ENCODE results near the gene CD247.

The CD247 gene

DNA sequence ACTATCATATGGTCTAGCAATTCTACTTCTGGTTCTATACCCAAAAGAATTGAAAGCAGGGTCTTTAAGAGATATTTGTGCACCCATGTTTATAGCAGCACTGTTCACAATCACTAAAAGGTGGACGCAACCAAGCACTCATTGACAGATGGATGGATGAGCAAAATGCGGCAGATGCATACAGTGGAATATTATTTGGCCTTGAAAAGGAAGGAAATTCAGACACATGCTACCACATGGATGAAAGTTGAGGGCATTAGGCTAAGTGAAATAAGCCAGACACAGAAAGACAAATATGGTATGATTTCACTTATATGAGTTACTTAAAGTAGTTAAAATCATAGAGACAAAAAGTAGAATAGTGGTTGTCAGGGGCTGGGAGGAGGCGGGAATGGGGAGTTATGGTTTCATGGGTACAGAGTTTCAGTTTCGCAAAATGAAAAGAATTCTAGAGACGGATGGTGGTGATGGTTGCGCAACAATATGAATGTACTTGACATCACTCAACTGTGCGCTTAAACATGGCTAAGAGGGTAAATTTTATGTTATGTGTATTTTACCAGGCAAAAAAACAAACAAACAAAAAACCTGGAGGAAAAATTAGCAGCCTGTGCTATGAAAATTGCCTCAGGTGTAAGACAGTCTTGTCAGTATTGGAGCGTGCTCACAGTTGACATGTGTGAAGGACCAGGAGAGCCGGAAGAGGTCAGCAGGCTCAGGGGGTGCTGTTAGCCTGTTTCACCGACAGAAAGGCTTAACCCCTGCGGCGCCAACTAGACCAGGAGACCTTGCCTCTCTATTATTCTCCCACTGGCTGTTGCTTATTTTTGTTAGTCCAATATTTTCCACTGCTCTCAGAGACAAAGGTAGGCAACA lies 26.5 kb downstream of the CD247 start:
- Mint-ChIP-seq H3K4me1 (peaks cover 98% of the 10 kb centered on the region), H3K36me3 (ENCODE audit: low read depth) (peaks cover 41% of the 10 kb centered on the region), H3K27ac (peak overlapping the region; percentile 96), H3K4me3 (peak overlapping the region; percentile 73), H3K9me3 (no peaks in the 10 kb centered on the region), H3K27me3 (no peaks in the 10 kb centered on the region)
- ATAC-seq (peak; percentile 37), DNase-seq (no peak)

GRCh38 chr1:167490765-167491164 lies 27.6 kb downstream of the CD247 start:
- Mint-ChIP-seq H3K27ac (peak overlapping the region; percentile 96), H3K36me3 (ENCODE audit: low read depth) (peaks cover 43% of the 10 kb centered on the region), H3K4me3 (peak overlapping the region; percentile 62), H3K27me3 (no peaks in the 10 kb centered on the region), H3K4me1 (peaks cover 98% of the 10 kb centered on the region), H3K9me3 (no peaks in the 10 kb centered on the region)
- DNase-seq (no peak), ATAC-seq (no peak)

GRCh38 chr1:167489571-167490340 lies 28.6 kb downstream of the CD247 start:
- peaks cover 98% of the 10 kb centered on the region for H3K4me1 Mint-ChIP-seq
- ATAC-seq, result peak; percentile 67

DNA sequence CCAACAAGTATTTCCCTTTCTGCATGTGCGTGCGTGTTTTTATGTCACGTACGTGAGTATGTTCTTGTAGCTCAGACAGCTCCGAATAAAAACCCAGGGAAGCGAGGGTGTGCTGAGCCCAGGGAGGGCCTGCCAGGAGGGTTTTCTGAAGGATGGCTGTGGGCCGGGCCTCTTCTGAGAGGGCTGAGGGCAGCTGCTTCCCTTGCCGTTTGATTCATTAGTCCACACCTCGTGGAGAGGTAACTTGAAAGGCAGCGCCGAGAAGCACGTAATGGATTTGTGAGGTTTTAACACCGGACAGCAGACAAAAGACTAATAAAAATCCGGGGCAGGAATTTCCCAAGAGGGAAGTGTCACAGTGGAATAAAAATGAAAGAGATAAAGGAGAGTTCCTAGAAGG lies 29.5 kb downstream of the CD247 start:
- Mint-ChIP-seq H3K4me1 (peaks cover 98% of the 10 kb centered on the region), H3K27me3 (no peaks in the 10 kb centered on the region), H3K4me3 (peak overlapping the region; percentile 70), H3K9me3 (no peaks in the 10 kb centered on the region), H3K36me3 (ENCODE audit: low read depth) (peaks cover 44% of the 10 kb centered on the region), H3K27ac (peak overlapping the region; percentile 88)
- ATAC-seq, result no peak
- DNase-seq, result no peak

More at GRCh38 chr1:167489571-167490340, 28.6 kb downstream of the CD247 start:
- Mint-ChIP-seq H3K4me3 (peak overlapping the region; percentile 62), H3K9me3 (no peaks in the 10 kb centered on the region), H3K27me3 (no peaks in the 10 kb centered on the region), H3K27ac (peak overlapping the region; percentile 96), H3K36me3 (ENCODE audit: low read depth) (peaks cover 46% of the 10 kb centered on the region)
- peak; percentile 69 for DNase-seq

DNA sequence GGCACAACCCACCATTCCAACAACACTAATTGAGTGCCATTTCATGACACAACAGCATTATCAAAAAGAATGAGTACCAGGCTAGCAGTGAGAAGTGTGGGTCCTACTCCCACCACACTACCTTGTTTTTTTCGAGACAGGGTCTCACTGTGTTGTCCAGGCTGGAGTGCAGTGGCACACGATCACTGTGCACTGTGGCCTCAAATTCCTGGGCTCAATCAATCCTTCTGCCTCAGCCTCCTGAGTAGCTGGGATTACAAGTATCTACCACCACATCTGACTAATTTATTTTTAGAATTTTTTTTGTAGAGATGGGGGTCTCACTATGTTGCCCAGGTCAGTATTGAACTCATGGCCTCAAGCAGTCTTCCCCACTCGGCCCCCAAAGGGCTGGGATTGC lies 30.7 kb downstream of the CD247 start:
- H3K4me3 Mint-ChIP-seq, result no peak overlapping the region
- H3K36me3 Mint-ChIP-seq (ENCODE audit: low read depth), result peaks cover 50% of the 10 kb centered on the region
- H3K4me1 Mint-ChIP-seq, result peaks cover 98% of the 10 kb centered on the region
- peak overlapping the region; percentile 88 for H3K27ac Mint-ChIP-seq
- no peaks in the 10 kb centered on the region for H3K9me3 Mint-ChIP-seq
- ATAC-seq, result no peak
- no peak for DNase-seq
- H3K27me3 Mint-ChIP-seq, result no peaks in the 10 kb centered on the region

- Mint-ChIP-seq H3K27me3 (no peaks in the 10 kb centered on the region), H3K27ac (peak overlapping the region; percentile 94), H3K4me1 (peaks cover 97% of the 10 kb centered on the region), H3K9me3 (no peaks in the 10 kb centered on the region), H3K36me3 (ENCODE audit: low read depth) (peaks cover 55% of the 10 kb centered on the region), H3K4me3 (peak overlapping the region; percentile 55)
- ATAC-seq, result no peak
- no peak for DNase-seq
Measured at GRCh38 chr1:167486090-167486824, 32.1 kb downstream of the CD247 start.

DNA sequence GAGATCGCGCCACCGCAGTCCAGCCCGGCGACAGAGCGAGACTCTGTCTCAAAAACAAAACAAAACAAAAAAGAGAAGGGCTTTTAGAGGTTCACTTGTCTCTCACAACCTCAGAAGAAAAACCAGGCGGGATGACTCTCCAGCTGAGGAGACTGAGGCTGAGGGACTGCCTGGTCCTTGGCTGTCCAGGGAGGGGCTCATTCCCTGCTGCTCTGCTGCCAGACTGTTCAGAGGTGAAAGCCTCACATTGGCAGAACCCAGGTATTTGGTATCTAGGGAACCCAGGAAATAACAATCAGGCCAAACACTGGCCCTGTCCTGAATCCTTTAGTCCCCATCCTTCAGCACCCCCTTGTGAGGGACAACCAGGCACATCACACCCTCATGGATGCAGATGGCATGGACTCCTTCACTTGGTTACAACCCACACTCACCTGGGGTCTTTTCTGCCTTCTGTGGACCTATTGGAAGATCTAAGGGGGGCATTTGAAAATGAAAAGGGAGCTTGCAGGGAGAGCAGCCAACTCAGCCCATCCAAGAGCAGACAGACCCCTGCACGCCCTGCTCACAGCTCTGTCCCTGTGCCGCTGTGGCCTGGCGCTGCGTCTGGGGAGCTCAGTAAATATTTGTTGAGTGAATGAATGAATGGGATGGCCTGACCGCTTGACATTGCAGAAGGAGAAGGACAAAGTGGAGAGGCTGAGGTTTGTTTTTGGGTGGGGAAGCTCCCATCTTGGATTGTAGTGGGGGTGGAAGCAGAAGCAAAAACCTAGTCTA lies 33.4 kb downstream of the CD247 start:
- Mint-ChIP-seq H3K27ac (peak overlapping the region; percentile 94), H3K36me3 (ENCODE audit: low read depth) (peaks cover 54% of the 10 kb centered on the region), H3K4me3 (peak overlapping the region; percentile 41), H3K4me1 (peaks cover 96% of the 10 kb centered on the region), H3K9me3 (no peaks in the 10 kb centered on the region), H3K27me3 (no peaks in the 10 kb centered on the region)
- DNase-seq (no peak), ATAC-seq (no peak)

DNA sequence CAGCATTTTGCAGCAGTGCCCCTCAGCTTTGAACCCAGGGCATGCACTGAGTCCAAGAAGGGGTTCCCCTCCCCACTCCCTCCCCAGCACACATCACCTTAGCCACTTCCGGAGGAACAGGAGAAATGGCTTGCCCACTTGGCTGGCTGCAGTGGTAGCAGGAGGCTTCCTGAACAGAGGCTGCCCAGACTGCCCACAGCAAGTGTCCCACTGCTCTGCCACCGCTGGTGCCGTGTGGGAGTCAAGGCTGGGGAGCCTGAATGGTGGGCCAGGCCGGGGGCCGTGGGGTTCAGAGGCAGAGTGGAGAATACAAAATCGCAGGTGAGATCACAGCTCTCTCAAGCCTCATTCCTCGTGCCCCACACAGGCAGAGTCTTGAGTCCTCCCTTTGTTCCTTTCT lies 34.5 kb downstream of the CD247 start:
- H3K9me3 Mint-ChIP-seq, result no peaks in the 10 kb centered on the region
- peak overlapping the region; percentile 41 for H3K4me3 Mint-ChIP-seq
- no peaks in the 10 kb centered on the region for H3K27me3 Mint-ChIP-seq
- no peak for DNase-seq
- peaks cover 60% of the 10 kb centered on the region for H3K36me3 Mint-ChIP-seq (ENCODE audit: low read depth)
- peak overlapping the region; percentile 94 for H3K27ac Mint-ChIP-seq
- H3K4me1 Mint-ChIP-seq, result peaks cover 98% of the 10 kb centered on the region
- peak; percentile 18 for ATAC-seq

DNA sequence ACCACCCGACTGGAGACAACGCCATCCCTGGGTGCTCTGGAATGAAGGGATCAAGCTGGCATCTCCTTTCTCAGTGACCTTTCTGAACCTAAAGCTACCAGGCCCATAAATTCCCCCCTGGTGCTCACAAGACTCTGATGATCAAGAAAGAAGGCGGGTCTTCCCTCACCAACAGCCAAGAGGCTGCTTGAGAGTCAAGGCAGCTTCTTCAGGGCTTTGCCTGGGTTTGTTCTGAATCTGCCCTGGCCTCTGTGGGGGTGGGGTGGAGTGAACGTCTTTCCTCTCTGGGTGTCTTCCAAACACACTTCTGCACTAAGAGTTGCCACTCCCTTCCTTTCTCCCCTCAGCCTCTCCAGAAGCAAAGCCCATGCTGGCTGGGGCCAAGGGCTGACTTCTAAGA lies 36.1 kb downstream of the CD247 start:
- H3K9me3 Mint-ChIP-seq, result no peaks in the 10 kb centered on the region
- H3K36me3 Mint-ChIP-seq (ENCODE audit: low read depth), result peaks cover 65% of the 10 kb centered on the region
- peak overlapping the region; percentile 27 for H3K4me3 Mint-ChIP-seq
- peaks cover 96% of the 10 kb centered on the region for H3K4me1 Mint-ChIP-seq
- peak overlapping the region; percentile 94 for H3K27ac Mint-ChIP-seq
- H3K27me3 Mint-ChIP-seq, result no peaks in the 10 kb centered on the region
- ATAC-seq, result peak; percentile 63
- no peak for DNase-seq

DNA sequence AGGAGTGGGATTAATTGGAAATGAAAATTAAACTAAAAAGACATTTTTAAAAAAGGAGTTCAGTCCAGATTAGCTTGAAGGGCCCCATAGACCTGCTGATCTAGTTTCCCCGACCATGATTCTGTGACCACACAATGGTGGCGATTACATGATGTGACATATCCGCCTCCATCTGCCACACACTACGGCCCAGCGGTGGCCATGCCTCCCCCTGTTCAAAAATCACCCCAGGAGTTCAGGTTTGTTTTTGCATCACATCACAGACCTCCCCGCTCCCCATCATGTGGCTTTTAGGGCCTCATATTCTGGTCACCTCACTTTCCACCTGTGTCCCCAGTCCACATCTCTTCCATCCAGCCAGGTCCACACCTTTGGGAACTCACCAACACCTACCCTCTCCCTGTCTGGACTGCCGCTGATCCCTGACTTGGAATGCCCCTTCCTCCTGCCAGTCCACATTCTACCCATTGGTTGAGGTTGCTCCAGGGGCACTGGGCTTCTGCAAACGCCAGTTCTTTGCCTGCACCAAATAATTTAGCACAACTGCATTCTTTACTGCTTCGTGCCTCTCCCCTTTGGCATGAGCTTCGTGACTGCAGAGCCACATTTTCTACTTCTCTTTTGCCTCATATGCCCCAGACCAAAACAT lies 38.9 kb downstream of the CD247 start:
- ATAC-seq, result no peak
- Mint-ChIP-seq H3K27me3 (no peaks in the 10 kb centered on the region), H3K9me3 (no peaks in the 10 kb centered on the region), H3K4me1 (peaks cover 89% of the 10 kb centered on the region), H3K27ac (peak overlapping the region; percentile 67), H3K36me3 (ENCODE audit: low read depth) (peaks cover 64% of the 10 kb centered on the region), H3K4me3 (peak overlapping the region; percentile 18)
- no peak for DNase-seq

DNA sequence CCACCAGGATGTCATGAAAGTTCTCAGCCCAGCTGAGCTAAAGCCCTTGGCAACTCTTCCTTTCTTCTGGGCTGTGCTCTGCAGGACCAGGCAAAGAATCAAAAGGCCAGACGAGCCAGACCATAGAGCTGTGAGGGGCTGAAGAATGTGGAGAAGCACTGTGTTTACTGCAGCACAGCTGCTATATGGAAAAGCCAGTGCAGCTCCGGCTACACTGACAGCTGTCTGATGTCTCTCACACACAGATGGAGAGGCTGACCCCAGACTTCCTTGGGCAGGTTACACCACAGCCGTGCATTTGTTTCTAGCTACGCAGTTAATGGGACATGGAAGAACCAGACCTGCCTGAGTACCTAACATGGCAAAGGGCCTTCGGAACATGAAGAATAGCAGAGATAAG lies 40.3 kb downstream of the CD247 start:
- Mint-ChIP-seq H3K27me3 (no peaks in the 10 kb centered on the region), H3K36me3 (ENCODE audit: low read depth) (peaks cover 58% of the 10 kb centered on the region), H3K27ac (peak overlapping the region; percentile 12), H3K9me3 (no peaks in the 10 kb centered on the region), H3K4me1 (peaks cover 89% of the 10 kb centered on the region), H3K4me3 (no peak overlapping the region)
- ATAC-seq (no peak), DNase-seq (no peak)

GRCh38 chr1:167476061-167476460 lies 42.3 kb downstream of the CD247 start:
- ATAC-seq (no peak), DNase-seq (no peak)
- Mint-ChIP-seq H3K27ac (no peak overlapping the region), H3K4me1 (peaks cover 89% of the 10 kb centered on the region), H3K9me3 (no peaks in the 10 kb centered on the region), H3K27me3 (no peaks in the 10 kb centered on the region), H3K4me3 (no peak overlapping the region), H3K36me3 (ENCODE audit: low read depth) (peaks cover 44% of the 10 kb centered on the region)

DNA sequence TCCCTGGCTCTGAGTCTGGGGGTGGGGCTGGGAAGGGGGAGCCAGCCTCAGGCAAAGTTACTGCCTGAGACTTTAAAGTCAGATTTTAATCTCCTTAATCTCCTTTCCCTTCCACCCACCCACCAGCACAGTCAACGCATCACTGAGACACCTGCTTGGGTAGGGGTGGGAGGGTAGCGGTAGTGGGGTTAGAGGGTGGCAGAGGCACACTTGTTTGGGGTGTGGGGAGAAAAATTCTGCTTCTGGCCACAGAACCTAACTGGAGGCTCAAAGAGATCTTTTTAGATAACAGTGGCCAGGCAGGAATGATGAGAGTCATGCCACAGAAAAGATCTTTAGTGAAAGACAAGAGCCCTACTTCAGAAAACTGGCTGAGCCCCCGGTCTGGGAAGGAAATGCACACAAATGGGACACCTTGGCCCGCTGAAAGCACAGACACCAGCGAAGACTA lies 44.1 kb downstream of the CD247 start:
- peak; percentile 46 for DNase-seq
- Mint-ChIP-seq H3K36me3 (ENCODE audit: low read depth) (peaks cover 41% of the 10 kb centered on the region), H3K4me1 (peaks cover 79% of the 10 kb centered on the region), H3K9me3 (no peaks in the 10 kb centered on the region), H3K4me3 (peak overlapping the region; percentile 64), H3K27me3 (no peaks in the 10 kb centered on the region), H3K27ac (peak overlapping the region; percentile 85)
- ATAC-seq, result peak; percentile 70

All from activated naive CD8-positive, alpha-beta T cell treated with anti-CD3 and anti-CD28 coated beads, Interleukin-2, amount 50 U/mL, for 24 hours (primary cell).